ENCODE data around the gene CGN.

Gene CGN

GRCh38 chr1:151479462-151479861 is 31.7 kb upstream of the CGN start:
- peaks cover 17% of the 10 kb centered on the region for H3K9me3 ChIP-seq (ENCODE audit: severe bottlenecking)
- H3K27ac ChIP-seq = no peak overlapping the region
- H3K27me3 ChIP-seq (ENCODE audit: insufficient read depth, low read depth, severe bottlenecking) = no peaks in the 10 kb centered on the region
- H3K4me3 ChIP-seq (ENCODE audit: low read depth, low read length) = no peak overlapping the region
- TF ChIP-seq, protein P1, sequence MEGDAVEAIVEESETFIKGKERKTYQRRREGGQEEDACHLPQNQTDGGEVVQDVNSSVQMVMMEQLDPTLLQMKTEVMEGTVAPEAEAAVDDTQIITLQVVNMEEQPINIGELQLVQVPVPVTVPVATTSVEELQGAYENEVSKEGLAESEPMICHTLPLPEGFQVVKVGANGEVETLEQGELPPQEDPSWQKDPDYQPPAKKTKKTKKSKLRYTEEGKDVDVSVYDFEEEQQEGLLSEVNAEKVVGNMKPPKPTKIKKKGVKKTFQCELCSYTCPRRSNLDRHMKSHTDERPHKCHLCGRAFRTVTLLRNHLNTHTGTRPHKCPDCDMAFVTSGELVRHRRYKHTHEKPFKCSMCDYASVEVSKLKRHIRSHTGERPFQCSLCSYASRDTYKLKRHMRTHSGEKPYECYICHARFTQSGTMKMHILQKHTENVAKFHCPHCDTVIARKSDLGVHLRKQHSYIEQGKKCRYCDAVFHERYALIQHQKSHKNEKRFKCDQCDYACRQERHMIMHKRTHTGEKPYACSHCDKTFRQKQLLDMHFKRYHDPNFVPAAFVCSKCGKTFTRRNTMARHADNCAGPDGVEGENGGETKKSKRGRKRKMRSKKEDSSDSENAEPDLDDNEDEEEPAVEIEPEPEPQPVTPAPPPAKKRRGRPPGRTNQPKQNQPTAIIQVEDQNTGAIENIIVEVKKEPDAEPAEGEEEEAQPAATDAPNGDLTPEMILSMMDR (IDR thresholded peaks at IDR 0.05; ENCODE audit: low read depth, low read length) = no peak
- H3K36me3 ChIP-seq = no peaks in the 10 kb centered on the region
- no peak for DNase-seq

DNA sequence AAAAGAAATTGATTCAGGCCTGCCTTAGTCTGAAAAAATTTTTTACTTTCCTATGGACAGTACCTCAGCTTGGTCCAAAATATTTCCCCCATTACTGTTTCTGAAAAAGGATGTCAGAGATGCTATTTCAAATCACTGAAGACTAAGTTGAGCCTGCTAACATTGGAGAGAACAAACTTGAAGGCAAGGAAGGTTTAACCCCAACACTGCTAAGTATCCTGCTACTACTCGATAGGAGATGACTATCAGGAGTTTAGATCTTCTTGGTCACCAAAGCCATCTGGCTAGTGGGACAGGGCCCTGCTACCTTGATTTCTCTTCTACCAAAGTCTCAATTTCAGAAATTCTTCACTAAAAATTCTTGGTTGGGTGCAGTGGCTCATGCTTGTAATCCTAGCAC is 29.2 kb upstream of the CGN start:
- H3K27ac ChIP-seq = no peak overlapping the region
- no peaks in the 10 kb centered on the region for H3K27me3 ChIP-seq (ENCODE audit: insufficient read depth, low read depth, severe bottlenecking)
- TF ChIP-seq, protein P1 (IDR thresholded peaks at IDR 0.05; ENCODE audit: low read depth, low read length) = no peak
- no peak overlapping the region for H3K4me3 ChIP-seq (ENCODE audit: low read depth, low read length)
- H3K9me3 ChIP-seq (ENCODE audit: severe bottlenecking) = peaks cover 17% of the 10 kb centered on the region
- H3K36me3 ChIP-seq = no peaks in the 10 kb centered on the region
- no peak for DNase-seq

DNA sequence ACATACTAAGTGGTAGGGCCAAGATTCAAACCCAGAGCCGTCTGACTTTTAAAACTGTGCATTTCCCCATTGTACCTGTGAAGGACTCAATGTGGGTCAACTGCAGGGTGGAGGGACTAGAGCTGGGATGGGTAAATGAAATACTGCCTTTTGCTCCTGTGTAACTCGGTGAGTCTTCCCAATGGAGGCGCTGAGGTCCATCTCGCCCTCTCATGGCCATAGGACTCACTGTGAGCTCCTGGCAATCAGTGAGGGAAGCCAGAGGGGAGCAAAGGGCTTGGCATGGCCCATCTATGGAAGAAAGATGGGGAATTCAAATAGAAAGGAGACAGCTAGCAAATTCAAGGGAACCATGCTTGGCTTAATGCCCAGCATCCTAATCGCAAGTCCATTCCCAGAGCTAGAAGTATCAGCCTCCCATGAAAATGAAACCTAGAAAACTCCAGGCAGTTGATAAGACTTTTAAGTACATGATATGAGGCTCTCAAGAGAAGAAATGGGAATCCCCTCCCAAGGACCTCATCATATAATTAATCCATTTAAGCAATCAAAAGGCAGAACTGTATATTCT is 25.4 kb upstream of the CGN start:
- H3K27ac ChIP-seq = no peak overlapping the region
- DNase-seq = peak; percentile 43
- peaks cover 17% of the 10 kb centered on the region for H3K9me3 ChIP-seq (ENCODE audit: severe bottlenecking)
- TF ChIP-seq, protein P1 (IDR thresholded peaks at IDR 0.05; ENCODE audit: low read depth, low read length) = peak; percentile 25
- H3K36me3 ChIP-seq = no peaks in the 10 kb centered on the region
- no peaks in the 10 kb centered on the region for H3K27me3 ChIP-seq (ENCODE audit: insufficient read depth, low read depth, severe bottlenecking)
- H3K4me3 ChIP-seq (ENCODE audit: low read depth, low read length) = no peak overlapping the region

GRCh38 chr1:151486557-151486956 is 24.6 kb upstream of the CGN start:
- TF ChIP-seq, protein P1 (IDR thresholded peaks at IDR 0.05; ENCODE audit: low read depth, low read length) = no peak
- H3K9me3 ChIP-seq (ENCODE audit: severe bottlenecking) = peaks cover 9% of the 10 kb centered on the region
- H3K27me3 ChIP-seq (ENCODE audit: insufficient read depth, low read depth, severe bottlenecking) = no peaks in the 10 kb centered on the region
- DNase-seq = no peak
- H3K36me3 ChIP-seq = no peaks in the 10 kb centered on the region
- H3K27ac ChIP-seq = no peak overlapping the region
- no peak overlapping the region for H3K4me3 ChIP-seq (ENCODE audit: low read depth, low read length)

- no peaks in the 10 kb centered on the region for H3K27me3 ChIP-seq (ENCODE audit: insufficient read depth, low read depth, severe bottlenecking)
- peak; percentile 32 for DNase-seq
- no peak overlapping the region for H3K27ac ChIP-seq
- no peaks in the 10 kb centered on the region for H3K36me3 ChIP-seq
- TF ChIP-seq, protein P1 (IDR thresholded peaks at IDR 0.05; ENCODE audit: low read depth, low read length) = no peak
- H3K4me3 ChIP-seq (ENCODE audit: low read depth, low read length) = no peak overlapping the region
- no peaks in the 10 kb centered on the region for H3K9me3 ChIP-seq (ENCODE audit: severe bottlenecking)
Measured at GRCh38 chr1:151491641-151492040, 19.5 kb upstream of the CGN start.

DNA sequence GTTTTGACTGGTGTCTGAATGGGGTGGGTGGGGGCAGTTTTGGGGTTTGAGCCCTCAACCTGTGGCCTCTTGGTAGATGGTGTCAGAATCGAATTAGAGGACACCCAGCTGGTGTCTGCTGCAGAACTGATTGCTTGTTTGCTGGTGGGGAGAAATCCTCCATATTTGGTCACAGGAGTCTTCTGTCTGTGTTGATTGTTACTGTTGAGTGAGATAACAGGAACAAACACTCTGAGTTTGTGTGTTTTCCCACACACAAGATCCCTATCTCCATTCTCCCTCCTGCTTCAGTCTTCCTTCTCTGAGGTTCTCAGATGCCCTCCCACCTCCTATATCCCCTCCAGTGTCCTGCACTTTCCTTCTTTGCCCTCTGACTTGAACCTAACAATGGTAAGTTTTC is 19.1 kb upstream of the CGN start:
- DNase-seq = no peak
- Histone ChIP-seq H3K9me3 (ENCODE audit: severe bottlenecking) (no peaks in the 10 kb centered on the region), H3K27me3 (ENCODE audit: insufficient read depth, low read depth, severe bottlenecking) (no peaks in the 10 kb centered on the region), H3K36me3 (no peaks in the 10 kb centered on the region), H3K4me3 (ENCODE audit: low read depth, low read length) (no peak overlapping the region), H3K27ac (no peak overlapping the region)
- TF ChIP-seq, protein P1 (IDR thresholded peaks at IDR 0.05; ENCODE audit: low read depth, low read length) = no peak

Measured in WERI-Rb-1 (cell line).